MM.1S (cell line): ENCODE results near the gene L1CAM.

Source experiments
- CTCF ChIP-seq: fragments of 300-600 bp; sonication (generic); IDR thresholded peaks from 2 replicates; pipeline ENCODE4 v1.5.1; 2016; ENCODE audit warnings: antibody characterized with exemption, low read length, mixed read lengths
- EZH2phosphoT487 ChIP-seq: fragments of 300-600 bp; sonication (generic); IDR thresholded peaks from 2 replicates; pipeline ENCODE4 v1.6.1; 2018; ENCODE audit warnings: antibody characterized with exemption, low read length

GRCh38 chrX:153829549-153829798 lies 56.5 kb downstream of the L1CAM start:
- TF ChIP-seq CTCF (no peak), EZH2phosphoT487 (no peak)
